Thymus (tissue), 11 donors: ENCODE results near the gene NPR1. TPM values are rescaled to one million over a fixed set of nuclear protein-coding genes. Genes with fewer than 3 reads are reported as not detected.
"Not testable (repeated sequence)": the region's sequence is repeated elsewhere in the genome, so short reads cannot be mapped to it uniquely, and the experiment has no call there.

ENCODE experiments used
- DNase-seq, 9 donors: peaks; one replicate each; pipeline ENCODE4 v3.0.0-alpha.2; 2013; ENCODE audit warnings: low spot score in 9 of 9, low read depth in 6 of 9, missing footprints in 1 of 9
- H3K27ac ChIP-seq, 2 donors: one replicate each; pipeline ENCODE4 v1.5.1; 2013; ENCODE audit warnings: control low read depth in 1 of 2, low read depth in 1 of 2, low read length in 1 of 2, mild to moderate bottlenecking in 1 of 2, moderate library complexity in 1 of 2
- H3K27me3 ChIP-seq, 2 donors: one replicate each; pipeline ENCODE4 v1.5.1; 2013; ENCODE audit warnings: low read length in 1 of 2; ENCODE audit not compliant: control insufficient read depth in 2 of 2, insufficient read depth in 1 of 2
- H3K36me3 ChIP-seq, 2 donors: one replicate each; pipeline ENCODE4 v1.5.1; 2013; ENCODE audit warnings: low read length in 1 of 2, mild to moderate bottlenecking in 1 of 2, moderate library complexity in 1 of 2; ENCODE audit not compliant: control insufficient read depth in 2 of 2, insufficient read depth in 2 of 2
- H3K4me1 ChIP-seq, 2 donors: one replicate each; pipeline ENCODE4 v1.5.1; 2013; ENCODE audit warnings: low read length in 2 of 2; ENCODE audit not compliant: control insufficient read depth in 2 of 2, insufficient read depth in 2 of 2
- H3K4me3 ChIP-seq, 2 donors: one replicate each; pipeline ENCODE4 v1.5.1; 2013; ENCODE audit warnings: low read length in 2 of 2, control low read depth in 1 of 2, mild to moderate bottlenecking in 1 of 2
- H3K9me3 ChIP-seq, 2 donors: one replicate each; pipeline ENCODE4 v1.5.1; 2013; ENCODE audit warnings: low read length in 1 of 2, mild to moderate bottlenecking in 1 of 2; ENCODE audit not compliant: control insufficient read depth in 2 of 2, insufficient read depth in 1 of 2
- WGBS: extraction: QIAGEN DNeasy Blood & Tissue Kit; methylation state at CpG from one replicate; pipeline ENCODE4 v1.1.7; 2013; 5-methylcytosine and 5-hydroxymethylcytosine counted together
- polyA plus RNA-seq: library from polyadenylated mRNA; stranded (reverse); fragments of 200-250 nt; gene quantifications from one replicate; pipeline ENCODE4 v1.2.3, GENCODE V29; 2013
- total RNA-seq: library from RNA; stranded (reverse); fragments of 120-200 nt; gene quantifications from one replicate; pipeline ENCODE4 v1.2.4, GENCODE V29; 2013
- donor health status: healthy.

Gene NPR1
- total and polyA plus RNA-seq, 2 donors, result 2.5 to 10.1 TPM

- H3K4me1 ChIP-seq, result peaks cover 9 to 12% of the 10 kb centered on the region in 2 donors
- H3K9me3 ChIP-seq, result peaks cover 0 to 3% of the 10 kb centered on the region in 2 donors
- peak overlapping the region; percentile 73 to 91 for H3K4me3 ChIP-seq
- no peak for DNase-seq
- WGBS, result 2% methylated on average over 22 of the region's 22 CpGs
- H3K36me3 ChIP-seq, result peaks cover 29 to 46% of the 10 kb centered on the region in 2 donors
- no peaks in the 10 kb centered on the region for H3K27me3 ChIP-seq
- H3K27ac ChIP-seq, result peak overlapping the region; percentile 90 to 94
Observed at GRCh38 chr1:153670257-153670858, 8.1 kb upstream of the NPR1 start.

DNA sequence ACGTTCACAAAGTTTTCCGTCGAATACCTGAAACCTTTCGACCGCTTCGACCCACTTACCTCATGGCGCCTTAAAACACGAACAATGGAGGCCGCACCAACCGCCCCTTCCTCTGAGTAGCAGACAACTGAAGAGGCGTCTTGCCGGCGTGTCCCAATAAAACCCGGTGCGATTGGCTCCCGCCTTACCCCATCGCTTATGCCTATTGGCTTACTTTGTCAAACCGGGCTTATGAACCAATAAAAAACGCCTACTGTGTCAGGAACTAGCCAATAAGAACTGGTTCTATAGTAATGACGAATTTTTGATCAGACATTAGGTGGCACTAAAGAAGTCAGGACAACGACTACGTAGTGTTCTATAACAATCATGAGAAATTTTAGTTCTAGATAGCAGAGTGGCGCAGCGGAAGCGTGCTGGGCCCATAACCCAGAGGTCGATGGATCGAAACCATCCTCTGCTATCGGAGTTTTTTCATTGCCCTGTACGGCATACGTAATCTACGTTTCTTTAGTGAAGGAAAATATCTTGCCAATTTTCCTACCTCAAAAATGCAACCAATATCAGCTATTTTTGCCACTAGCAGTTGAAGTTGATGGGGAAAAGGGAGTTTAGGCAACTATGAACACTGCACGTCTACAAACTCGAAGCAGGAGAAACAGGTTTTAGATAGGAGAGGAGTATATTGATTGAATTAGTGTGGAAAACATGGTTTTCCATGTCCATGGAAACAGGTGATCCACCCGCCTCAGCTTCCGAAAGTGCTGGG is 7.4 kb upstream of the NPR1 start, which contains the start of gene ILF2:
Gene ILF2 (minus strand): TSS at position 135 of the 769 bp plus-strand sequence. CDS start 71 bp downstream, at position 64.
- under 1% methylated on average over 35 of the region's 35 CpGs for WGBS
- Histone ChIP-seq H3K4me3 (peak within 1 kb of the TSS; percentile 73 to 91), H3K36me3 (peaks cover 26 to 40% of the 10 kb centered on the region in 2 donors), H3K27ac (peak within 1 kb of the TSS; percentile 90 to 94), H3K4me1 (peaks cover 9 to 12% of the 10 kb centered on the region in 2 donors), H3K9me3 (peaks cover 0 to 3% of the 10 kb centered on the region in 2 donors), H3K27me3 (no peaks in the 10 kb centered on the region)
- peak; percentile 98 to 100 (median 99) for DNase-seq

DNA sequence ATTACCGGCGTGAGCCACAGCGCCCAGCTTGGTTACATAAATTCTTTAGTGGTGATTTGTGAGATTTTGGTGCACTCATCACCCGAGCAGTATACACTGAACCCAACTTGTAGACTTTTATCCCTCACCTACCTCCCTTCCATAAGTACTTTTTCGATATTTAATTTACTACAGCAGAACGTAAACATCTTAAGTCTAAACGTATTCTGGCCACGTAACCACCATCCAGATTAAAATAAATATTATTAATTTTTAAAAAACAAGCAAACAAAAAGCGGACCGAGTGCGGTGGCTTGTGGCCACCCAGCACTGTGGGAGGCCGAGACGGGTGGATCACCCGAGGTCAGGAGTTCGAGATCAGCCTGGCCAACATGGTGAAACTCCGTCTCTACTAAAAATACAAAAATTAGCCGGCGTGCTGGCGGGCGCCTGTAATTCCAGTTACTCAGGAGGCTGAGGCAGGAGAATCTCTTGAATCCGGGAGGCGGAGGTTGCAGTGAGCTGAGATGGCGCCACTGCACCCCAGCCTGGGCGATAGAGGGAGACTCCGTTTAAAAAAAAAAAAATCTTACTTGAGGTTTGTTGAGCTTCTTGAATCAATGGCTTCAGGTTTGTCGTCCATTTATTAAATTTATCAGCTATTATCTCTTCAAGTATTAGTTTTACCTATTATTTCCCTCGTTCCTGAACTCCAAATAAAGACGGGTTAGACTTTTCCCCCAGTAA is 6.7 kb upstream of the NPR1 start:
- WGBS, result 7% methylated on average over 28 of the region's 28 CpGs
- H3K9me3 ChIP-seq, H3K27me3 ChIP-seq: not testable (repeated sequence)
- DNase-seq, result peak in 2 of 9 donors; percentile 26 to 68
- Histone ChIP-seq H3K36me3 (peaks cover 19 to 32% of the 10 kb centered on the region in 2 donors), H3K27ac (peak overlapping the region; percentile 80 to 85), H3K4me1 (peaks cover 9 to 12% of the 10 kb centered on the region in 2 donors), H3K4me3 (peak overlapping the region; percentile 49 to 52)

- WGBS, result 96% methylated on average over 2 of the region's 2 CpGs
- Histone ChIP-seq H3K4me1 (peaks cover 11 to 23% of the 10 kb centered on the region in 2 donors), H3K9me3 (peaks cover 0 to 5% of the 10 kb centered on the region in 2 donors), H3K27me3 (peaks cover 8 to 16% of the 10 kb centered on the region in 2 donors), H3K27ac (no peak overlapping the region), H3K4me3 (no peak overlapping the region), H3K36me3 (peaks cover 5 to 15% of the 10 kb centered on the region in 2 donors)
- no peak for DNase-seq
Observed at GRCh38 chr1:153673511-153673910, 5.0 kb upstream of the NPR1 start.

DNA sequence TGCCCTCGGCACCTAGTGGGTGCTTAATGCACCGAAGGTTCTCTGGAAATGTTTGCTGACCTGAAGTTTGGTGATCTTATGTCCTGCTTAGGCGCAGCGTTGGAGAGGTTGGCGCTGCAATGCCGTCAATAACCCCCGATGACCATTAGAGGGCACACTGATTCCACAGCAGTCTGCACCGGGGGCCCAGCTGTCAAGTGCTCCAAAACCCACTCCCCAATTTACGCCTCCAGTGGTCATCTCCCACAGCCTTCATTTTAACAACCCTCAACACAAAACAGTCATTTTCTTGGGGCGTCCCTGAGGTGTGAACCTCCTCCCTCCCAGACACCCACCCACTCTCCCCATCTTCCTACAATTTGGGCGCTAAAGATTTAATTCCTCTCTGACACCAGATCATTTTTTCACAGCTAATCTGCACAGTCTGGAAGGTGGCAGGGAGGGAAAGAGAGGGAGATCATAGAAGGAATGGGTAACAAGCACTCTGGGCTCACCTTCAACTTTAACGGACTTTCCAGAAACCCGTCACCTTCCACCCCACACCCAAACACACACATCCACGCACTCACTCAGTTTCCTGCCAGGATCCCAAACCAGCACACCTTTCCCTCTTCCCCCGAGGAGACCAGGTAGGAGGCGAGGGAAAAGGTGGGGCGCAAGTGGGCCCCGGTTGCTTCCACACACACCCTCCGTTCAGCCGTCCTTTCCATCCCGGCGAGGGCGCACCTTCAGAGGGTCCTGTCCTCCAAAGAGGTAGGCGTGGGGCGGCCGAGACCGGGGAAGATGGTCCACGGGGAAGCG is 570 bp upstream of the NPR1 start:
- H3K36me3 ChIP-seq, result no peaks in the 10 kb centered on the region
- H3K27me3 ChIP-seq, result peaks cover 42 to 60% of the 10 kb centered on the region in 2 donors
- peaks cover 16 to 23% of the 10 kb centered on the region in 2 donors for H3K4me1 ChIP-seq
- H3K4me3 ChIP-seq, result peak overlapping the region; percentile 18 to 50
- WGBS, result 9% methylated on average over 29 of the region's 29 CpGs
- peaks cover 0 to 6% of the 10 kb centered on the region in 2 donors for H3K9me3 ChIP-seq
- no peak overlapping the region for H3K27ac ChIP-seq
- DNase-seq, result peak in 5 of 9 donors; percentile 27 to 63 (median 37)

DNA sequence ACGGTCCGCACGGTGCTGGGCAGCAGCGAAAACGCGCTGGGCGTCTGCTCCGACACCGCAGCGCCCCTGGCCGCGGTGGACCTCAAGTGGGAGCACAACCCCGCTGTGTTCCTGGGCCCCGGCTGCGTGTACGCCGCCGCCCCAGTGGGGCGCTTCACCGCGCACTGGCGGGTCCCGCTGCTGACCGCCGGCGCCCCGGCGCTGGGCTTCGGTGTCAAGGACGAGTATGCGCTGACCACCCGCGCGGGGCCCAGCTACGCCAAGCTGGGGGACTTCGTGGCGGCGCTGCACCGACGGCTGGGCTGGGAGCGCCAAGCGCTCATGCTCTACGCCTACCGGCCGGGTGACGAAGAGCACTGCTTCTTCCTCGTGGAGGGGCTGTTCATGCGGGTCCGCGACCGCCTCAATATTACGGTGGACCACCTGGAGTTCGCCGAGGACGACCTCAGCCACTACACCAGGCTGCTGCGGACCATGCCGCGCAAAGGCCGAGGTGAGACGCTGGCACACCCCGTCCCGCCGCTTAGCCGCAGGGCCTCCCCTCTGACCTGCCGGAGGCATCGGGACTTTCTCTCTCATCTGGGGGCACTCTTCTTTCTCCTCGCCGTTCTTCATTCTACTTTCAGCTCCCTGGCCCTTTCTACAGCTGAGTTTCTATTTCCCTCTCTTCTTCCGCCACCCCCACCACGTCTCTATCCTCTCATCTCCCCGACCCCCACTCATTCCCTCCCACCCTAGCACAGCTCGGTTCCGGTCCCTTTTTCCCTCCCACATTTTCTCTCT is 1.0 kb downstream of the NPR1 start:
- Histone ChIP-seq H3K4me3 (peak overlapping the region; percentile 27 to 50), H3K36me3 (no peaks in the 10 kb centered on the region), H3K27me3 (peaks cover 42 to 72% of the 10 kb centered on the region in 2 donors), H3K9me3 (peaks cover 0 to 6% of the 10 kb centered on the region in 2 donors), H3K27ac (no peak overlapping the region), H3K4me1 (peaks cover 16 to 23% of the 10 kb centered on the region in 2 donors)
- peak in 1 of 9 donors; percentile 35 for DNase-seq
- 3% methylated on average over 73 of the region's 73 CpGs for WGBS

DNA sequence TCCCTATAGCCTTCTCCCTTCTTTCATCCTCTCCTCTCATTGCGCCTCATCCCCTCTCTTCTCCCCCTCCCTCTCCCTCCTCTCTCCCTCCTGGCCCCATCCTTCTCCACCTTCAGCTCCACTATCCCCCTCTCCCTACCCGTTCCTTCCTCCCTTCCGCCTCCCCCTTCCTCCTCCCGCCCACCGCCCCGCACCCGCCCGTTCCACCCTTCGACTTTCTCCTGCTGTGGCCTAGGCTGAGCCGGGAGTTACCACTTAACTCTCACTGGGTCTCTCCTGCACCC is 1.6 kb downstream of the NPR1 start:
- no peak for DNase-seq
- 45% methylated on average over 10 of the region's 10 CpGs for WGBS
- Histone ChIP-seq H3K36me3 (no peaks in the 10 kb centered on the region), H3K4me1 (peaks cover 16 to 23% of the 10 kb centered on the region in 2 donors), H3K4me3 (no peak overlapping the region), H3K27me3 (peaks cover 42 to 78% of the 10 kb centered on the region in 2 donors), H3K9me3 (peaks cover 0 to 6% of the 10 kb centered on the region in 2 donors), H3K27ac (no peak overlapping the region)

GRCh38 chr1:153682730-153683129 is 4.2 kb downstream of the NPR1 start:
- no peak overlapping the region for H3K27ac ChIP-seq
- H3K27me3 ChIP-seq, result peaks cover 41 to 90% of the 10 kb centered on the region in 2 donors
- H3K9me3 ChIP-seq, result peaks cover 0 to 6% of the 10 kb centered on the region in 2 donors
- H3K4me3 ChIP-seq, result no peak overlapping the region
- 97% methylated on average over 7 of the region's 7 CpGs for WGBS
- DNase-seq, result no peak
- peaks cover 16 to 20% of the 10 kb centered on the region in 2 donors for H3K4me1 ChIP-seq
- H3K36me3 ChIP-seq, result no peaks in the 10 kb centered on the region
